Glutamatergic neuron (in vitro differentiated cells): ENCODE data around the gene PITHD1. TPM values are rescaled to one million over a fixed set of nuclear protein-coding genes. Genes with fewer than 3 reads are reported as not detected.
A peak's percentile ranks its signal among the peaks of the same experiment; 100 is the strongest.

Experiments
- DNase-seq: peaks from one replicate; pipeline ENCODE4 v3.0.0; 2022
- H3K27ac Mint-ChIP-seq: one replicate; pipeline ENCODE4 v1.8.0; 2020; ENCODE audit warnings: mild to moderate bottlenecking, mixed read lengths, inconsistent platforms; ENCODE audit not compliant: unreplicated experiment
- H3K27me3 Mint-ChIP-seq: one replicate; pipeline ENCODE4 v1.8.0; 2020; ENCODE audit warnings: mild to moderate bottlenecking, moderate library complexity, mixed read lengths, inconsistent platforms; ENCODE audit not compliant: unreplicated experiment
- H3K36me3 Mint-ChIP-seq: one replicate; pipeline ENCODE4 v1.8.0; 2020; ENCODE audit warnings: mild to moderate bottlenecking, mixed read lengths, inconsistent platforms; ENCODE audit not compliant: unreplicated experiment
- H3K4me1 Mint-ChIP-seq: one replicate; pipeline ENCODE4 v1.8.0; 2020; ENCODE audit warnings: mild to moderate bottlenecking, low read depth, mixed read lengths, inconsistent platforms; ENCODE audit not compliant: unreplicated experiment
- H3K4me3 Mint-ChIP-seq: one replicate; pipeline ENCODE4 v1.8.0; 2020; ENCODE audit warnings: mild to moderate bottlenecking, mixed read lengths, inconsistent platforms; ENCODE audit not compliant: unreplicated experiment
- H3K9me3 Mint-ChIP-seq: one replicate; pipeline ENCODE4 v1.8.0; 2020; ENCODE audit warnings: mild to moderate bottlenecking, moderate library complexity, mixed read lengths, inconsistent platforms; ENCODE audit not compliant: unreplicated experiment
- CTCF ChIP-seq: fragments of 200-600 bp; sonication (generic); IDR thresholded peaks from one replicate; pipeline ENCODE4 v1.5.0; 2021; ENCODE audit not compliant: partially characterized antibody, unreplicated experiment
- total RNA-seq: library from RNA; stranded (reverse); fragmentation: NEBNext Ultra II Directional; extraction: Animal tissue kit (Norgen Biotek cat#: 25700); gene quantifications from one replicate; pipeline ENCODE4 v1.2.1, GENCODE V29; 2021; ENCODE audit not compliant: unreplicated experiment

PITHD1 gene
- total RNA-seq, 1 donor from 2014 or later: 35.0 TPM

- TF ChIP-seq CTCF: peak; percentile 67
- Mint-ChIP-seq H3K4me1 (no peaks in the 10 kb centered on the region), H3K36me3 (no peaks in the 10 kb centered on the region), H3K4me3 (no peak overlapping the region), H3K9me3 (no peaks in the 10 kb centered on the region), H3K27me3 (no peaks in the 10 kb centered on the region), H3K27ac (peak overlapping the region; percentile 6)
- DNase-seq: peak; percentile 44
These were observed 27.0 kb upstream of the PITHD1 start for GRCh38 chr1:23751050-23751814.

- H3K36me3 Mint-ChIP-seq: no peaks in the 10 kb centered on the region
- H3K27ac Mint-ChIP-seq: no peak overlapping the region
- no peak for DNase-seq
- no peaks in the 10 kb centered on the region for H3K4me1 Mint-ChIP-seq
- no peaks in the 10 kb centered on the region for H3K9me3 Mint-ChIP-seq
- TF ChIP-seq CTCF: no peak
- H3K27me3 Mint-ChIP-seq: no peaks in the 10 kb centered on the region
- H3K4me3 Mint-ChIP-seq: no peak overlapping the region
These were observed 26.4 kb upstream of the PITHD1 start for GRCh38 chr1:23751815-23752200.

- H3K27me3 Mint-ChIP-seq: no peaks in the 10 kb centered on the region
- TF ChIP-seq CTCF: no peak
- H3K36me3 Mint-ChIP-seq: no peaks in the 10 kb centered on the region
- DNase-seq: no peak
- H3K4me1 Mint-ChIP-seq: no peaks in the 10 kb centered on the region
- H3K9me3 Mint-ChIP-seq: no peaks in the 10 kb centered on the region
- no peak overlapping the region for H3K27ac Mint-ChIP-seq
- H3K4me3 Mint-ChIP-seq: no peak overlapping the region
These were observed 25.3 kb upstream of the PITHD1 start for GRCh38 chr1:23752909-23753308.

GRCh38 chr1:23756676-23757075, 21.5 kb upstream of the PITHD1 start:
- Mint-ChIP-seq H3K4me3 (no peak overlapping the region), H3K9me3 (no peaks in the 10 kb centered on the region)
- TF ChIP-seq CTCF: no peak

GRCh38 chr1:23757812-23758211, 20.4 kb upstream of the PITHD1 start:
- Mint-ChIP-seq H3K4me1 (peaks cover 2% of the 10 kb centered on the region), H3K27me3 (peaks cover 4% of the 10 kb centered on the region), H3K27ac (no peak overlapping the region), H3K4me3 (no peak overlapping the region), H3K36me3 (no peaks in the 10 kb centered on the region), H3K9me3 (no peaks in the 10 kb centered on the region)
- no peak for DNase-seq
- no peak for TF ChIP-seq CTCF

More at GRCh38 chr1:23756676-23757075, 21.5 kb upstream of the PITHD1 start:
- no peak for DNase-seq
- H3K36me3 Mint-ChIP-seq: no peaks in the 10 kb centered on the region
- H3K4me1 Mint-ChIP-seq: peaks cover 2% of the 10 kb centered on the region
- peaks cover 2% of the 10 kb centered on the region for H3K27me3 Mint-ChIP-seq
- H3K27ac Mint-ChIP-seq: no peak overlapping the region
